Neural progenitor cell (in vitro differentiated cells): Measurements from ENCODE around the gene GOLT1A.

Experiments
- EZH2 ChIP-seq: fragments of 200-600 bp; sonication (generic); IDR thresholded peaks from 2 replicates; pipeline ENCODE4 v1.6.1; 2017; ENCODE audit warnings: antibody characterized with exemption, mild to moderate bottlenecking, moderate library complexity
- EZH2phosphoT487 ChIP-seq: fragments of 200-600 bp; sonication (generic); IDR thresholded peaks from 2 replicates; pipeline ENCODE4 v1.6.1; 2017; ENCODE audit warnings: antibody characterized with exemption
- TF ChIP-seq, protein P1 (sequence below): fragments of 200-600 bp; sonication (generic); IDR thresholded peaks from 2 replicates; pipeline ENCODE4 v1.5.1; 2017; ENCODE audit warnings: antibody characterized with exemption, mild to moderate bottlenecking

DNA sequence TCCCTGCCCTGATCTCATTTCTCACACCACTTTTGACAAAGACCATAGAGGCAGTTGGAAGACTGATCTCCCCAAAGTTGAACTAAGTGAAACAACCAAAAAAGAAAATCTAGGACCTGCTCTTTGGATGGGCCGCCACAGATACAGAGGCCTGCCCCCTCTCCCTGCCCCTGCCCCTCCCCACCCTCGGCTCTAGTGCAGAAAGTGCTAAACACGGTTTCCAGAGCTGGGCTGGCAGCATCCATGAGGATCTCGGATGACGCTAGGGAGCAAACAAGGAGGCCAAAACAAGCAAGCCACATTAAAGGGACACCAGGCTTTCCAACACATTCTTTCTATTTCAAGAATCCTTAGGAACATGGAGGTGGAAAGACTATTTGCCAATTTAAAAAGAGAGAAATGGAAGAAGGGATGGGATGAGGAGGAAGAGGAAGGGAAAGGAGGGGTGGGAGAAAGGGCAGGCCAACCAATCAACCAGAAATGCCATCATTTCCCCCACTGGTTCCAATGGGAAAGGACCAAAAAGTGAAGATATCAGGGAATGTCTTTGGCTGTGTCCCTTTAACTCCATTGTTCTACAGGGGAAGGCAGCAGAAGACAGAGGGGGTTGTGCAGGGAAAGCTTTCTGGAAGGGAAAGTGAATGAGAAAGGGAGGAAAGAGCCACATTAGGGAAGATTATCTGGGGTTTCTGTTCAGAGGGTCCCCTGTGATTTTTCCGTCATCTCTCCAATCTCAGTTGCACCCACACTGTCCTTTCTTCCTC, 38.3 kb upstream of the GOLT1A start:
- TF ChIP-seq, protein P1, sequence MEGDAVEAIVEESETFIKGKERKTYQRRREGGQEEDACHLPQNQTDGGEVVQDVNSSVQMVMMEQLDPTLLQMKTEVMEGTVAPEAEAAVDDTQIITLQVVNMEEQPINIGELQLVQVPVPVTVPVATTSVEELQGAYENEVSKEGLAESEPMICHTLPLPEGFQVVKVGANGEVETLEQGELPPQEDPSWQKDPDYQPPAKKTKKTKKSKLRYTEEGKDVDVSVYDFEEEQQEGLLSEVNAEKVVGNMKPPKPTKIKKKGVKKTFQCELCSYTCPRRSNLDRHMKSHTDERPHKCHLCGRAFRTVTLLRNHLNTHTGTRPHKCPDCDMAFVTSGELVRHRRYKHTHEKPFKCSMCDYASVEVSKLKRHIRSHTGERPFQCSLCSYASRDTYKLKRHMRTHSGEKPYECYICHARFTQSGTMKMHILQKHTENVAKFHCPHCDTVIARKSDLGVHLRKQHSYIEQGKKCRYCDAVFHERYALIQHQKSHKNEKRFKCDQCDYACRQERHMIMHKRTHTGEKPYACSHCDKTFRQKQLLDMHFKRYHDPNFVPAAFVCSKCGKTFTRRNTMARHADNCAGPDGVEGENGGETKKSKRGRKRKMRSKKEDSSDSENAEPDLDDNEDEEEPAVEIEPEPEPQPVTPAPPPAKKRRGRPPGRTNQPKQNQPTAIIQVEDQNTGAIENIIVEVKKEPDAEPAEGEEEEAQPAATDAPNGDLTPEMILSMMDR = no peak
- TF ChIP-seq EZH2 (no peak), EZH2phosphoT487 (no peak)
